ENCODE measurements around the gene TPRG1.
A peak's percentile ranks its signal among the peaks of the same experiment; 100 is the strongest.

Gene TPRG1

GRCh38 chr3:189355481-189356201 is 183.9 kb downstream of the TPRG1 start:
- peak; percentile 13 for DNase-seq (ENCODE audit: low read depth)

GRCh38 chr3:189360291-189360690 is 188.5 kb downstream of the TPRG1 start:
- no peak for DNase-seq (ENCODE audit: low read depth)

GRCh38 chr3:189361103-189361835 is 189.5 kb downstream of the TPRG1 start:
- DNase-seq (ENCODE audit: low read depth): no peak

GRCh38 chr3:189363590-189364255 is 192.0 kb downstream of the TPRG1 start:
- no peak for DNase-seq (ENCODE audit: low read depth)

GRCh38 chr3:189365609-189366564 is 194.1 kb downstream of the TPRG1 start:
- no peak for DNase-seq (ENCODE audit: low read depth)

- no peak for DNase-seq (ENCODE audit: low read depth)
Measured at GRCh38 chr3:189368384-189368783, 196.6 kb downstream of the TPRG1 start.

- DNase-seq (ENCODE audit: low read depth): no peak
Measured at GRCh38 chr3:189369636-189370035, 197.9 kb downstream of the TPRG1 start.

- no peak for DNase-seq (ENCODE audit: low read depth)
Measured at GRCh38 chr3:189372243-189372642, 200.5 kb downstream of the TPRG1 start.
